ENCODE measurements around the gene ERO1A.

ERO1A gene

DNA sequence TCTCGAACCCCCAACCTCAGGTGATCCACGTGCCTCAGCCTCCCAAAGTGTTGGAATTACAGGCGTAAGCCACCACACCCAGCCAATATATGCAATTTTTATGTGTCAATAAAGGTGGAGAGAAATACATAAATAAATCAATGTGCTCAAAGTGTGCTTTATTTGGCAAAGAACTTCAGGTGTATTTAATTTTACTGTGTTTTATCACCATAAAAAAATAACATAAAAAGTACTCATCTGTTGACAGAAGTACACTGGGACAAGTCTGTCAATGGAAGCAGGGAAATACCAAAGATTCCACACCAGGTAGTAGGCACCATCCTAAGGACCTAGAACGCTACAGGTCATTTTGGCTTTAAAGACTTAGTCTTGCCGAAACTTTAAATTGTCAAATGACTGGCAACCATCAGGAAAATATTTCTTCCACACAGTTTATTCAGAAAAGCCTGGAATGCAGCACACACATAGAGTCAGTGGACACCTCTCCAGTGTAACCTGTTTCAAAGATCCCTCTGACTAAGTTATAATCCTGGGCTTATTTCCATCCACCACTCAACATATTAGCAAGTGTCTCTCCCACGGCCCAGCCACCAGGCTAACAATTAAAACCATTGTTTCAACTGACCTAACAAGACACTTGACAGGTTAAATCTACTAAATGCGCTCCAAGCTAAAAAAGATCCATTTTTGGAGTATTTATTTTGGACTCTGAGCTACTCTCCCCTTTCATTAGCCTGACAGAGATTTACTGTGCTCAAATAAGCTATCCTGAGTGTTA, 4.2 kb downstream of the ERO1A start:
- ChIA-PET CTCF (no interaction called here), POLR2A (no interaction called here)
- TF ChIP-seq, protein P1, sequence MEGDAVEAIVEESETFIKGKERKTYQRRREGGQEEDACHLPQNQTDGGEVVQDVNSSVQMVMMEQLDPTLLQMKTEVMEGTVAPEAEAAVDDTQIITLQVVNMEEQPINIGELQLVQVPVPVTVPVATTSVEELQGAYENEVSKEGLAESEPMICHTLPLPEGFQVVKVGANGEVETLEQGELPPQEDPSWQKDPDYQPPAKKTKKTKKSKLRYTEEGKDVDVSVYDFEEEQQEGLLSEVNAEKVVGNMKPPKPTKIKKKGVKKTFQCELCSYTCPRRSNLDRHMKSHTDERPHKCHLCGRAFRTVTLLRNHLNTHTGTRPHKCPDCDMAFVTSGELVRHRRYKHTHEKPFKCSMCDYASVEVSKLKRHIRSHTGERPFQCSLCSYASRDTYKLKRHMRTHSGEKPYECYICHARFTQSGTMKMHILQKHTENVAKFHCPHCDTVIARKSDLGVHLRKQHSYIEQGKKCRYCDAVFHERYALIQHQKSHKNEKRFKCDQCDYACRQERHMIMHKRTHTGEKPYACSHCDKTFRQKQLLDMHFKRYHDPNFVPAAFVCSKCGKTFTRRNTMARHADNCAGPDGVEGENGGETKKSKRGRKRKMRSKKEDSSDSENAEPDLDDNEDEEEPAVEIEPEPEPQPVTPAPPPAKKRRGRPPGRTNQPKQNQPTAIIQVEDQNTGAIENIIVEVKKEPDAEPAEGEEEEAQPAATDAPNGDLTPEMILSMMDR (IDR thresholded peaks at IDR 0.05; ENCODE audit: control extremely low read depth, extremely low read depth, low read depth, missing control alignments) = no peak
- no peak for DNase-seq (ENCODE audit: extremely low spot score)

DNA sequence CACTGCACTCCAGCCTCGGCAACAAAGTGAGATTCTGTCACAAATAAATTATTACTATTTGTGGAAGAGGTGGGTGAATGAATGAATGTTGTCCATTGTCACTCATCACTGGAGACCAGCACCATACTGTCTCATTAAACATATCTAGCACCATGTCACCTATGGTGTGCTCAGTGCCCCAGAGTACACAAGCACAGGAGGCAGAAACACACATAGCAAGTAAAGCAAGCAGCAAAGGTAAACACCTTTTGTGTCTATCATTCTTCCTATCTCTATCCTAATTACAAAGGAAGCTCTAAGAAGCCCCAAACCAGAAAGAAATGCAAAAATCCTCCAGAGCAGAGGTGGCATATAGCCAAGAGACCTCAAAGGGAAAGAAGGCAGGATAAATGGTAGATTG, 9.2 kb downstream of the ERO1A start:
- TF ChIP-seq, protein P1 (IDR thresholded peaks at IDR 0.05; ENCODE audit: control extremely low read depth, extremely low read depth, low read depth, missing control alignments) = no peak
- CTCF ChIA-PET = interaction anchor here (1.6 kb wide), 1 partner anchor 13 kb away, joined by 4 read pairs; no protein-coding TSS in a partner anchor
- POLR2A ChIA-PET = no interaction called here
- DNase-seq (ENCODE audit: extremely low spot score) = no peak

DNA sequence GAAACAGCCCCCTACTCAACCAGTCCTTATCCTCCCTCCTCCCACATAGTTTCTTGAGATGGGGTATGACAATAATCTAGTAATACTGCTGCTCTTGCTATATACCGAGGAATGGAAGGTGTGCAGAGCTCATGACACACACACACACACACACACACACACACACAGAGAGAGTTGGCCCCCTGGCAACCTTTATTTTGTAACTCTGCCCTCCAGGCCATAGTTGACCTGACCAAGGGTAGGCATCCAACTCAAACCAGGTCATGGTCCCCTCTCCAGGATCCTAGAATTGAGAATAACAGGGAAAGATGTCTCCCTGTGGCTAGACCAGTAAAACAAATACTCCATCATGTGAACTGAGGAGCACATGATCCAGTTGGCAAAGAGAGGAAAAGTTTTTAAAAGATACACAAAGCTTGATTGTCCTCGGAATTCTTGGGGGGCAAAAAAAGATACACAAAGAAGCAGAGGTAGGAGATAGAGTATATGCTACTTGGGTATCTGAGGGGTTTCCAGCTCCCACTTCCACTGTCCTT, 11.3 kb downstream of the ERO1A start:
- CTCF ChIA-PET = interaction anchor here (1.2 to 1.5 kb wide), 3 partner anchors 9 to 16 kb away, joined by 3 to 4 read pairs (median 3); no protein-coding TSS in a partner anchor
- TF ChIP-seq, protein P1 (IDR thresholded peaks at IDR 0.05; ENCODE audit: control extremely low read depth, extremely low read depth, low read depth, missing control alignments) = no peak
- no peak for DNase-seq (ENCODE audit: extremely low spot score)
- POLR2A ChIA-PET = no interaction called here

DNA sequence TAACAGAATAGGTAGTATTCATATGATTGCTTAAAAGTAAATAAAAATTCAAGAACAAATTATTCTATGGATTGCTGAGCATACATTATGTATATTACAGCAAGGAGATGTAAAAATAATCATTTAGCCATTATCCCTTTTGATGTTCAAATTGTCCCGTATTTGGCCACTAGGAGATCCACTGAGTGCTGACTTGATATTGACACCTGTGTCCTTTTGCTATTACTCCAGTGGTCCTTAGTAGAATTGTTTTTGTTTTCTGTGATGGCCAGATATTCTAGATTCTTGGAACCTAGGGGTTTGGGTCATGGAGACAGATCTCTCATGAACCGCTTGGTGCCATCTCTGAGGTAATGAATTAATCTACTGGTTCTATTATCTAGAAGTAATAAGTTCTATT, 16.8 kb downstream of the ERO1A start:
- TF ChIP-seq, protein P1 (IDR thresholded peaks at IDR 0.05; ENCODE audit: control extremely low read depth, extremely low read depth, low read depth, missing control alignments) = peak; percentile 6
- CTCF ChIA-PET = no interaction called here
- POLR2A ChIA-PET = interaction anchor here (0.6 kb wide), 1 partner anchor 739 kb away, joined by 3 read pairs; no protein-coding TSS in a partner anchor
- no peak for DNase-seq (ENCODE audit: extremely low spot score)

DNA sequence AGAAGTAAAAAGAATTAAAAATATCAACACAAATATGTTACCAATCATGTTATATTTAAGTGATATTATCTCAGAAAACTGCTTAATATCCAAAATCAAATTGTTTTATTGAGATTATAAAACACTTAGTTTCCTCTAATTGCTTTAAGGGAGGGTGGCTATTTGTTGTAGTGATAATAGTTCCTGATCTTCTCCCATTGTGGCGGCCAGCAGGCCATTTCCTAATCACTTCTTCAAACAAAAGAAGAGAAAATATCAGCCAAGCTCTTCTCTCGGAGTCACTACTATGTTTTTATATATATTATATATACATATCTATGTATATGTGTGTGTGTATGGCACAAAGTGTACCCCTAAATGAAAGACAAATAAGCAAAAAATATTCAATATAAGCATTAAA, 31.5 kb downstream of the ERO1A start:
- TF ChIP-seq, protein P1 (IDR thresholded peaks at IDR 0.05; ENCODE audit: control extremely low read depth, extremely low read depth, low read depth, missing control alignments) = no peak
- no peak for DNase-seq (ENCODE audit: extremely low spot score)
- CTCF ChIA-PET = interaction anchor here (1.4 kb wide), 1 partner anchor 16 kb away, joined by 4 read pairs; no protein-coding TSS in a partner anchor
- POLR2A ChIA-PET = no interaction called here

DNA sequence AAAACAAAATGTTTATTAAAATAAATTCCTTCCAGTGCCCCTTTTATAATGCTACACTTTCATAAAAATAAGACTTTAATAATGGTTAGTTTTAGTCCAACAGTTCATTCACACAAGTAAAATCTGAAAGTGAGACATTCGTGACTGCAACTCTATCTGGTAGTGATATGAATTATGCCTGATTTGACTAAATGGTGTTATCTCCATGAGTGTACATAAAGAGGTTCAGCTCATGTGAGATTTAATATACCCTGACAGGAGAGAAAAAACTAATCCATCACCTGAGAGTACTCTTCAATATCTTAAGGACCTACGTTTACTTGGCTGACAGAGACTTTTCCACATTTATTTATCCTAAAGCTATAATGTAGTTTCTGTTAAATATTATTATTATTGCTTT, 34.0 kb downstream of the ERO1A start:
- POLR2A ChIA-PET = no interaction called here

More for the DNA sequence above, 34.0 kb downstream of the ERO1A start:
- DNase-seq (ENCODE audit: extremely low spot score) = no peak
- TF ChIP-seq, protein P1 (IDR thresholded peaks at IDR 0.05; ENCODE audit: control extremely low read depth, extremely low read depth, low read depth, missing control alignments) = no peak
- CTCF ChIA-PET = interaction anchor here (1.1 kb wide), 1 partner anchor 75 kb away, joined by 3 read pairs; no protein-coding TSS in a partner anchor
